ENCODE results near the gene NTRK2.

The NTRK2 gene

DNA sequence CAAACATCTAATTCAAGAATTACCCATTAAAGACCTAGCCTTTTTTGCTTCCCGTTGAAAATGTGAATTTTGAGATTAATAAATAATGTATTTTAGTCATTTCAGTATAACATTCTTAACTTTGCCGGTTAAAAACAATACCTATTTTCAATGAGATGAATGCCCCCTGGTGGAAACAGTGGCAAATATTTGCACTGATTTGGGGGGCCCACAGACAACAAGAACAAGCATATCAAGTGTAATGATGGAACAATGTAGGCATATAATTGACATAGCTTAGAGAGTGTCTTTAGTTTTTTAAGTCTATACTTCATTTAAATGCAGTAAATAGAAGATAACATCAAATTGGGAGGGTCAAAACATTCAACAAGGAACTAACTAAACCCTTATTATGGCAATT is 111.9 kb downstream of the NTRK2 start:
- ATAC-seq (replicated peaks) (no peak), DNase-seq (no peak)
- Mint-ChIP-seq H3K27ac (no peak overlapping the region), H3K27me3 (peaks cover 14 to 18% of the 10 kb centered on the region in 2 donors), H3K4me3 (no peak overlapping the region), H3K9me3 (peaks cover 0 to 3% of the 10 kb centered on the region in 2 donors), H3K4me1 (ENCODE audit: low read depth in 2 of 2) (no peaks in the 10 kb centered on the region), H3K36me3 (ENCODE audit: insufficient read depth) (no peaks in the 10 kb centered on the region)

DNA sequence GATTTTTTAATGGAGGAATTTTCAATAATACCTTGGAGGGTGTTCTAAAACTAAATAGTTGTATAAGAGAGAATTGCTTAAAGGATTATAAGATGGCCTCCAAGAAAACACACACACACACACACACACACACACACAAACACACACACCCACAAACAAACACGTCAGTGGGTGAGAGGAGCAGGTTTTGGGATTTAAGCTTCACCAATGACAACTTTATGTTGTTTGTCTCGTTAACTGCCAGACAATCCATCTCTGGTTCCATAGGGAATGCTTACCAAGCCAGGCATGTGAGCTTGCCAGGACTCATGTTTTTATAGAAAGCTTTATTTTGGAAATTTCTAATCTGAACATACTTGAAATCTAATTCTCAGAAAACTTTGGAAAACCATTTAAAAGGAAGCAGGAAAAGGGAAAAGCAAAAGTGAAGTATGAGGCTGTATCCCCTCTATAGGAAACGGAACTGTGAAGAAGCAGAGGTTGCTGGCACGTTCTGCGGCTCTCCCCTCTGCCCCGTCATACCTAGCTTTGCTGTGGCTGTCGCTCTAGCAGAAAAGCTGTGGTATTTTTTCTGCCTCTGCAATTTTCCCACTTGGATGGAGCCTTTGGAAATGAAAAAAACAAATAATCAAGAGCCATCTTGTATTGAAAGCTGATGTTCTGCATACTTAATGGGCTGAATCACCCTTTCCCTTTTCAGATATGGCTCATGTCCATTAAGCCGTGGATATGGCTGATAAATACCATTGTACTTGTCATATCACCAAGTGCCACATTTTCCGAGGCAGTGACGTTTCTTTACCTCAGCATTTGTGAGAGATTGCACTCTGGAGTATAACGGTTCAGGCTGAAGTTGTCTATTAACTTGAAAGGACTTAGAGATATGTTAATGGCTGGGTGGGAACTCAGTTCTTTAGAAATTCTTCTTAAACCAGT is 112.7 kb downstream of the NTRK2 start:
- DNase-seq (no peak), ATAC-seq (replicated peaks) (no peak)
- H3K9me3 Mint-ChIP-seq = peaks cover 0 to 3% of the 10 kb centered on the region in 2 donors
- H3K27me3 Mint-ChIP-seq = peaks cover 10 to 12% of the 10 kb centered on the region in 2 donors
- H3K27ac Mint-ChIP-seq = no peak overlapping the region
- no peak overlapping the region for H3K4me3 Mint-ChIP-seq
- no peaks in the 10 kb centered on the region for H3K36me3 Mint-ChIP-seq (ENCODE audit: insufficient read depth)
- no peaks in the 10 kb centered on the region for H3K4me1 Mint-ChIP-seq (ENCODE audit: low read depth in 2 of 2)

- H3K4me3 Mint-ChIP-seq = no peak overlapping the region
- H3K27me3 Mint-ChIP-seq = peaks cover 17 to 37% of the 10 kb centered on the region in 2 donors
Observed at GRCh38 chr9:84785792-84786547, 116.4 kb downstream of the NTRK2 start.

DNA sequence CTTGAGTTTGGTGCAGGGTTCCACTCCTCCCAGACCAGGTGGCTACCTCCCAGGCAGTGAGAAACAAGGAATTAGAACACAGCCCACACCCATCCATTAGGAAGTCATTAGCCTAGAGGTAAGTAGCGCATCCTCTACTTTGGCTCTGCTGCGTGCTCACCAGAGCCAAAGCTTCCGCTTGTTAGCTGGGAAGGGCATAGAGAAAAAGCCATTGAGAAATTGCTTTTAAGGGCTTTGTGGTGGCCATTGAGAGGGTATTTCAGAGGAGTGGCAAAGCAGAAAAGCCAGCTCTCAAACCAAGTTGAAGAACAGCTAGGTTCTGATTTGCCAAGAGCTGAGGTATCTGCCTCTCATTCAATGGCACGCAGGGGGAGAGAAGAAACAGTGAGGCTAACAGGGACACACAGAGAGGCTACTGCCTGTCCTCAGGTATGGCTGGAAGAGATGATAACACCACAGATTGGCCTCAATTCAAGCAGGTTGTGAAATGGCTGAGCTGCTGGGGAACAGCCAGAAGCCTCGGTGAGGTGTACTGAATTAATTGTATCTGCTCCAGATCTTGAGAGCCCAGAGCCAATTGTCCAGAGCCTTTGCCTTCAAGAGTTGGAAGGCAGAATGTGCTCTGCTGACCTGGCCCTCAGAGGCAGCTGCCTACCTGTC is 119.4 kb downstream of the NTRK2 start:
- H3K4me1 Mint-ChIP-seq (ENCODE audit: low read depth in 2 of 2) = no peaks in the 10 kb centered on the region
- DNase-seq (no peak), ATAC-seq (replicated peaks) (no peak)
- H3K36me3 Mint-ChIP-seq (ENCODE audit: insufficient read depth) = no peaks in the 10 kb centered on the region
- H3K27ac Mint-ChIP-seq = no peak overlapping the region
- no peak overlapping the region for H3K4me3 Mint-ChIP-seq
- H3K9me3 Mint-ChIP-seq = no peaks in the 10 kb centered on the region
- peaks cover 8 to 27% of the 10 kb centered on the region in 2 donors for H3K27me3 Mint-ChIP-seq

More at GRCh38 chr9:84785792-84786547, 116.4 kb downstream of the NTRK2 start:
- DNase-seq (no peak), ATAC-seq (replicated peaks) (no peak)
- no peaks in the 10 kb centered on the region for H3K4me1 Mint-ChIP-seq (ENCODE audit: low read depth in 2 of 2)
- peaks cover 0 to 3% of the 10 kb centered on the region in 2 donors for H3K9me3 Mint-ChIP-seq
- H3K27ac Mint-ChIP-seq = no peak overlapping the region
- no peaks in the 10 kb centered on the region for H3K36me3 Mint-ChIP-seq (ENCODE audit: insufficient read depth)

- DNase-seq (no peak), ATAC-seq (replicated peaks) (no peak)
- Mint-ChIP-seq H3K9me3 (no peaks in the 10 kb centered on the region), H3K27me3 (peaks cover 8 to 27% of the 10 kb centered on the region in 2 donors), H3K36me3 (ENCODE audit: insufficient read depth) (no peaks in the 10 kb centered on the region), H3K27ac (no peak overlapping the region), H3K4me3 (no peak overlapping the region), H3K4me1 (ENCODE audit: low read depth in 2 of 2) (no peaks in the 10 kb centered on the region)
Observed at GRCh38 chr9:84789463-84789830, 119.9 kb downstream of the NTRK2 start.

- no peak for DNase-seq
- Mint-ChIP-seq H3K27ac (no peak overlapping the region), H3K4me1 (ENCODE audit: low read depth in 2 of 2) (no peaks in the 10 kb centered on the region), H3K36me3 (ENCODE audit: insufficient read depth) (no peaks in the 10 kb centered on the region), H3K4me3 (no peak overlapping the region), H3K9me3 (no peaks in the 10 kb centered on the region), H3K27me3 (peaks cover 8 to 38% of the 10 kb centered on the region in 2 donors)
- ATAC-seq (replicated peaks) = no peak
Observed at GRCh38 chr9:84791643-84792042, 122.1 kb downstream of the NTRK2 start.

- H3K4me1 Mint-ChIP-seq (ENCODE audit: low read depth in 2 of 2) = no peaks in the 10 kb centered on the region
- H3K36me3 Mint-ChIP-seq (ENCODE audit: insufficient read depth) = no peaks in the 10 kb centered on the region
- DNase-seq (no peak), ATAC-seq (replicated peaks) (no peak)
- peaks cover 3 to 35% of the 10 kb centered on the region in 2 donors for H3K27me3 Mint-ChIP-seq
- no peak overlapping the region for H3K27ac Mint-ChIP-seq
- H3K9me3 Mint-ChIP-seq = no peaks in the 10 kb centered on the region
- no peak overlapping the region for H3K4me3 Mint-ChIP-seq
Observed at GRCh38 chr9:84793251-84793650, 123.7 kb downstream of the NTRK2 start.

DNA sequence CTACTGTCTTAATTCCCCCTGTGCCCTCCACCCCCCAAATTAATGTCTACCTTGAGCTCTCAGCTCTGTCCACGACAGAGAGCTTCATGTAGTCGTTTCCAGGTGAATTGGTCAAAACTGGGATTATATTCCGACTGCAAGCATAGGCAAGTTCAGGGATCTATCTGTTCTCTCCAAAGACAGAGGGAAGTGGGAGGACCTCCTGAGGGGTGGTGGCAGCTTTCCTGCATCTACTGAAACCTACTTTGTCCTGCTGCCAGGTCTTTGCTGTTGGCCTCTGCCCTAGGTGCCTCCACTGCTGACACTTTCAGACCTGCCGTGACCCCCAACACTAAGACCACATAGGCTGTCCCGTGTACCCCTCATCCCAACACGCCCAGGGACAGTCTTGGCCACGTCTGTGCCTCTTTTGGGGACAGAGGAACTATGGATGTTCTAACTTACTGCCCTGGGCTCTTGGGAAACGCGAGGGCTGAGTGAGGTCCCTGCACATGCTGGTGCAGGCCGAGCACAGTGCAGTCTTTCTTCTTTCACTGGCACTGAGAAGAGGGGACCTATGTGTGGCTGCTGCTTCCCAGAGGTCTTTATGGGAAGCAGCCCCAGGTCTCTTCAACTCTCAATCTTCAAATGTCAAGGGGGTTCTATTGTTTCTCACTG is 125.6 kb downstream of the NTRK2 start:
- no peak for ATAC-seq (replicated peaks)
- no peak for DNase-seq
- no peak overlapping the region for H3K27ac Mint-ChIP-seq
- peaks cover 0 to 17% of the 10 kb centered on the region in 2 donors for H3K27me3 Mint-ChIP-seq
- no peaks in the 10 kb centered on the region for H3K36me3 Mint-ChIP-seq (ENCODE audit: insufficient read depth)
- no peak overlapping the region for H3K4me3 Mint-ChIP-seq
- H3K4me1 Mint-ChIP-seq (ENCODE audit: low read depth in 2 of 2) = no peaks in the 10 kb centered on the region
- no peaks in the 10 kb centered on the region for H3K9me3 Mint-ChIP-seq

- Mint-ChIP-seq H3K4me3 (no peak overlapping the region), H3K36me3 (ENCODE audit: insufficient read depth) (no peaks in the 10 kb centered on the region), H3K4me1 (ENCODE audit: low read depth in 2 of 2) (no peaks in the 10 kb centered on the region), H3K27me3 (peaks cover 0 to 12% of the 10 kb centered on the region in 2 donors), H3K27ac (no peak overlapping the region), H3K9me3 (no peaks in the 10 kb centered on the region)
- DNase-seq (no peak), ATAC-seq (replicated peaks) (no peak)
Observed at GRCh38 chr9:84796404-84796803, 126.9 kb downstream of the NTRK2 start.

GRCh38 chr9:84799251-84799650 is 129.7 kb downstream of the NTRK2 start:
- ATAC-seq (replicated peaks) (no peak), DNase-seq (no peak)
- no peaks in the 10 kb centered on the region for H3K4me1 Mint-ChIP-seq (ENCODE audit: low read depth in 2 of 2)
- peaks cover 0 to 12% of the 10 kb centered on the region in 2 donors for H3K27me3 Mint-ChIP-seq
- no peaks in the 10 kb centered on the region for H3K36me3 Mint-ChIP-seq (ENCODE audit: insufficient read depth)
- H3K27ac Mint-ChIP-seq = no peak overlapping the region
- H3K4me3 Mint-ChIP-seq = no peak overlapping the region
- H3K9me3 Mint-ChIP-seq = no peaks in the 10 kb centered on the region

DNA sequence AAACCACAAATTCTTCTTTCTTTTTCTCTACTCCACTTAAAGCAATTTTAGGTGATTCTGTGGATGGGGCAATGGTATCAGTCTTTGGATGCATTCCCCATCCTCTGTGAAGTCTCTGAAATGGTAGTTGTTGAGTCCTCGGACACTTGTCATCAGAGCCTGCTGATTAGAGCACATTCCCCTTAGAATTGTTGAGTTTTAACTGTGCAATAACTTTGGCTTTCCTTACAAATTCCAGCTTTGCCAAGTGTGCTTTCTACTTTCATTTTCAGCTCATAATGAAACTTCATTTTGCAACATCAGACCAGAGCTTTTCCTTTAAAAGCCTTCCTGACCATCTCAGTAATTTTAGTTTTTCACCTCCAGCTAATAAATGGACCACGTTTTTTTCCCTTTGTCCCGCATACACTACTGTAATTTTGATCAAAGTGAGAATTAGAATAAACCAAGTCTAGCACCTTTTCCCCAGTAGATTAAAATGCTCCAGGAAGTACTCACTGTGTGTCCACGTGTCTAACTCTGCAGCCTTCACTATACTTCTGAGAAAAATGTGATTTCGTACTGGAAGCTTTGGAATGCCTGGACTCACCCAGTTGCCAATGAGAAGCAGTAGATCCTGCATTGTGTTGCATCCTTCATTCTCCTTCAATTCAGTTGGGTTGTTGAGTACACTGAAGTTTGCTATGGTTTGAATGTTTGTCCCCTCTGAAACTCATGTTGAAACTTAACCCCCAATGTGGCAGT is 135.6 kb downstream of the NTRK2 start:
- Mint-ChIP-seq H3K4me1 (ENCODE audit: low read depth in 2 of 2) (no peaks in the 10 kb centered on the region), H3K9me3 (no peaks in the 10 kb centered on the region), H3K27me3 (peaks cover 0 to under 1% of the 10 kb centered on the region in 2 donors), H3K36me3 (ENCODE audit: insufficient read depth) (no peaks in the 10 kb centered on the region), H3K4me3 (no peak overlapping the region), H3K27ac (no peak overlapping the region)
- DNase-seq (no peak), ATAC-seq (replicated peaks) (no peak)

GRCh38 chr9:84807431-84807830 is 137.9 kb downstream of the NTRK2 start:
- no peak overlapping the region for H3K4me3 Mint-ChIP-seq
- ATAC-seq (replicated peaks) = no peak
- no peaks in the 10 kb centered on the region for H3K4me1 Mint-ChIP-seq (ENCODE audit: low read depth in 2 of 2)
- peaks cover under 1 to 5% of the 10 kb centered on the region in 2 donors for H3K27me3 Mint-ChIP-seq
- no peaks in the 10 kb centered on the region for H3K36me3 Mint-ChIP-seq (ENCODE audit: insufficient read depth)
- DNase-seq = no peak
- H3K27ac Mint-ChIP-seq = no peak overlapping the region
- H3K9me3 Mint-ChIP-seq = no peaks in the 10 kb centered on the region
